ENCODE results near the gene PATE2. TPM values are rescaled to one million over a fixed set of nuclear protein-coding genes. Genes with fewer than 3 reads are reported as not detected.

Gene PATE2
- total RNA-seq (not detected), total RNA-seq (0 reads per million in 2 donors)

- H3K27ac Mint-ChIP-seq = peak within 1 kb of the TSS; percentile 2
- H3K4me3 Mint-ChIP-seq = no peak within 1 kb of the TSS
- H3K27me3 Mint-ChIP-seq = no peaks in the 10 kb centered on the region
- no peaks in the 10 kb centered on the region for H3K9me3 ChIP-seq (ENCODE audit: control insufficient read depth, low read length, poor library complexity, severe bottlenecking)
- H3K4me1 Mint-ChIP-seq = peaks cover 7% of the 10 kb centered on the region
- H3K36me3 Mint-ChIP-seq (ENCODE audit: low read depth) = peaks cover 4% of the 10 kb centered on the region
- DNase-seq = no peak
- ATAC-seq = no peak
These were observed at the start of gene PATE2 for GRCh38 chr11:125778728-125779127. Gene PATE2 (minus strand): TSS chr11:125778828. CDS start chr11:125778773, 55 bp downstream.

GRCh38 chr11:125807909-125808308, 29.3 kb upstream of the PATE2 start:
- DNase-seq = no peak
- no peaks in the 10 kb centered on the region for H3K27me3 Mint-ChIP-seq
- peaks cover 3% of the 10 kb centered on the region for H3K9me3 ChIP-seq (ENCODE audit: control insufficient read depth, low read length, poor library complexity, severe bottlenecking)
- no peak overlapping the region for H3K27ac Mint-ChIP-seq
- H3K4me3 Mint-ChIP-seq = no peak overlapping the region
- no peaks in the 10 kb centered on the region for H3K4me1 Mint-ChIP-seq
- H3K36me3 Mint-ChIP-seq (ENCODE audit: low read depth) = no peaks in the 10 kb centered on the region
- no peak for ATAC-seq

DNA sequence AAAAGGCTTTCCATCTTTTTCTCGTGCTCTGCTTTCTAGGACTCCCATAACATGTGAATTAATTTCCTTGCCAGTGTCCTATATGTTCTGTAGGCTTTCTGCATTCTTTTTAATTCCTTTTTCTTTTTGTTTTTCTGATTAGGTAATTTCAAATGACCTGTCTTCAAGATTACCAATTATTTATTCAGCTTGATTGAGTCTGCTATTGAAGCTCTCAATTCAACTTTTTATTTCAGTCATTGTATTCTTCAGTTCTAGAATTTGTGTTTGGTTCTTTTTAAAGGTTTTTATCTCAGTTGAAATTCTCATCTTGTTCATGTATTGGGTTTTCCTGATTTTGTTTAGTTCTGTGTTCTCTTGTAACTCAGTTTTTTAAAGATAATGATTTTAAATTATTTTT, 23.8 kb upstream of the PATE2 start:
- Mint-ChIP-seq H3K4me1 (no peaks in the 10 kb centered on the region), H3K4me3 (no peak overlapping the region), H3K27ac (no peak overlapping the region), H3K36me3 (ENCODE audit: low read depth) (peaks cover 2% of the 10 kb centered on the region), H3K27me3 (no peaks in the 10 kb centered on the region)
- ATAC-seq (no peak), DNase-seq (no peak)
- peaks cover 2% of the 10 kb centered on the region for H3K9me3 ChIP-seq (ENCODE audit: control insufficient read depth, low read length, poor library complexity, severe bottlenecking)

DNA sequence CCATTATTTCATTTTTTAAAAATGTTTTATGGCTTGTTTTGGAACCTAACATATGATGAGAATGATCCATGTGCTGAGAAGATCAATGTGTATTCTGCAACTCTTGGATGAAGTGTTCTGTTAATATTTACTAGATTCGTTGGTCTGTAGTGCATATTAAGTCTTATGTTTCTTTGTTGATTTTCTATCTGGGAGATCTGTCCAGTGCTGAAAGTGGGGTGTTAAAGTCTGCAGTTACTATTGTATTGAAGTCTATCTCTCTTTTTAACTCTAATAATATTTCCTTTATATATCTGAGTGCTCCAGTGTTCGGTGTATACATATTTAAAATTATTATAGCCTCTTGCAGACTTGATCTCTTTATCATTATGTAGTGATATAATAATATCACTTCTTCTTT, 21.2 kb upstream of the PATE2 start:
- no peak for ATAC-seq
- peaks cover 2% of the 10 kb centered on the region for H3K9me3 ChIP-seq (ENCODE audit: control insufficient read depth, low read length, poor library complexity, severe bottlenecking)
- Mint-ChIP-seq H3K27ac (no peak overlapping the region), H3K36me3 (ENCODE audit: low read depth) (peaks cover 2% of the 10 kb centered on the region), H3K4me1 (no peaks in the 10 kb centered on the region), H3K27me3 (no peaks in the 10 kb centered on the region), H3K4me3 (no peak overlapping the region)
- DNase-seq = no peak

DNA sequence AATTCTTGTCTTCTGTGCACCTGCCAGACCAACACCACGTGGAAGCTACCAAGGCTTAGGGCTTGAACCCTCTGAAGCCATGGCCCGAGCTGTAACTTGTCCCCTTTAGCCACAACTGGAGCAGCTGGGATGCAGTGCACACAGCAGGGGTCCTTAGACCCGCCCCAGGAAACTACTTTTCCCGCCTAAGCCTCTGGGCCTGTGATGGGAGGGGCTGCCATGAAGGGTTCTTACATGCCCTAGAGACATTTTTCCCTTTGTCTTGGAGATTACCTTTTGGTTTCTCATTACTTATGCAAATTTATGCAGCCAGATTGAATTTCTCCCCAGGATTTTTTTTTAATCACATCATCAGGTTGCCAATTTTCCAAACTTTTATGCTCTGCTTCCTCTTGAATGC, 19.0 kb upstream of the PATE2 start:
- no peak overlapping the region for H3K27ac Mint-ChIP-seq
- ATAC-seq = no peak

DNA sequence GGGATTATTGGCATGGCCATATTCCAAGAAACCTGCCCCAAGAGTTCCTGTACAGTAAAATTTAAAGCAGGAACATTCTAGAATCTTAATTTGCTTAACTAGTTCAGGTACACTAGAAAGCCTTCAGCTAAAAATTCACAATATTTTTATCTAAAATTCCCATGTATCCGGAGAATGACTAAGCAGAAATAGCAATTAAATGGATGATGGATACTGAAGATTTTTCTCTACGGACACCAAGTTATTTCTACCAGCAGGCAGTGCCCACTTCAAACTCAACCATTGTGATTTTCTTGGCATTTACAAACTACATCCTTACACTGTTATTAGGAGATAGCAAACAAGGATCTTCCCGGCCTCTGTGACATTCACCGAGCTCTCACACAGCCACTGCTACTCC, 12.2 kb upstream of the PATE2 start:
- Mint-ChIP-seq H3K36me3 (ENCODE audit: low read depth) (no peaks in the 10 kb centered on the region), H3K4me3 (no peak overlapping the region), H3K27me3 (no peaks in the 10 kb centered on the region), H3K4me1 (peaks cover 3% of the 10 kb centered on the region), H3K27ac (no peak overlapping the region)
- ATAC-seq = no peak
- DNase-seq = no peak
- peaks cover 3% of the 10 kb centered on the region for H3K9me3 ChIP-seq (ENCODE audit: control insufficient read depth, low read length, poor library complexity, severe bottlenecking)

More for the DNA sequence above, 19.0 kb upstream of the PATE2 start:
- no peaks in the 10 kb centered on the region for H3K4me1 Mint-ChIP-seq
- no peak for DNase-seq
- H3K9me3 ChIP-seq (ENCODE audit: control insufficient read depth, low read length, poor library complexity, severe bottlenecking) = peaks cover 2% of the 10 kb centered on the region
- H3K4me3 Mint-ChIP-seq = no peak overlapping the region
- peaks cover 2% of the 10 kb centered on the region for H3K36me3 Mint-ChIP-seq (ENCODE audit: low read depth)
- no peaks in the 10 kb centered on the region for H3K27me3 Mint-ChIP-seq

GRCh38 chr11:125787827-125788226, 9.2 kb upstream of the PATE2 start, which contains the start of gene PATE3:
Gene PATE3 (plus strand): TSS chr11:125788127. CDS start chr11:125788152, 25 bp downstream.
- H3K27ac Mint-ChIP-seq = no peak within 1 kb of the TSS
- no peaks in the 10 kb centered on the region for H3K36me3 Mint-ChIP-seq (ENCODE audit: low read depth)

DNA sequence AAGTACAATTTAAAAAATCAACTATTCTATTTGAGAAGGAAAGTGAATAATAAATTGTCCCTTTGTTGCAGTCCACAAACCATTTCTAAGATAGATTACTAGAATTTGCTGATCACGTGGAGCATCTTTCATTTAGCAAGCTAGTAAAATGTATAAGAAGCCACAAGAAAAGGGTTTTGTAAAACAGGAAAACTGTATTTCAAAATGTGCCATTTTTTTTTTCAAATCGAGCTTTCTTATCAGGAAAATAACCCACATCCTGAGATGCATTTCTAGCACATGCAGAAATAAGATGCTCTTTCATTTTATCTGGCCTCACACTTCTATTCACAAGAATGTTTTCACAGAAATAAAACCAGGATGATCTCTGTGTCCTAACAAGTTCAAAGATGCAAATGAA, 6.0 kb upstream of the PATE2 start:
- ATAC-seq (peak; percentile 44), DNase-seq (no peak)
- no peaks in the 10 kb centered on the region for H3K27me3 Mint-ChIP-seq
- no peak overlapping the region for H3K4me3 Mint-ChIP-seq
- no peaks in the 10 kb centered on the region for H3K36me3 Mint-ChIP-seq (ENCODE audit: low read depth)
- H3K27ac Mint-ChIP-seq = no peak overlapping the region
- H3K4me1 Mint-ChIP-seq = peaks cover 8% of the 10 kb centered on the region
- no peaks in the 10 kb centered on the region for H3K9me3 ChIP-seq (ENCODE audit: control insufficient read depth, low read length, poor library complexity, severe bottlenecking)

More at GRCh38 chr11:125787827-125788226, 9.2 kb upstream of the PATE2 start, which contains the start of gene PATE3:
- DNase-seq (no peak), ATAC-seq (no peak)
- Mint-ChIP-seq H3K27me3 (no peaks in the 10 kb centered on the region), H3K4me3 (no peak within 1 kb of the TSS), H3K4me1 (peaks cover 8% of the 10 kb centered on the region)
- H3K9me3 ChIP-seq (ENCODE audit: control insufficient read depth, low read length, poor library complexity, severe bottlenecking) = peaks cover 3% of the 10 kb centered on the region

DNA sequence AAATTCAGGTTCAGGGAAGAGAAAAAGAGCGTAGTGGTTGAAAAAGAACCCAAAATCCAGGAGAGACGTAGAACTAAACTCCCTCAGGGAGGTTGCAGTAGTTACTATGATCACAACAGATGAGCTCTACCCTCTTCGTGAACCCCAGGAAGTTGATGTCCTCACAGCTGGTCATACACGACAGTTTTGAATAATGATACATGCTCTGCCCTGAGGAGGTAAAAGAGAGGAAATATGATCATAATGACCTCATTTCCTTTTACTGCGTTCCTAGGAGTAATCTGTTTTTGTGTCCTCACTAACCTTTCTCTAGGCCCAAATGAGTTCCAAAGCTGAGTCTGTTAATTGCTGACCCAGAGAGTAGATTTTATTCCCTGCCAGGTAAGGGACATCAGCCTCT, 1.3 kb downstream of the PATE2 start:
- H3K27ac Mint-ChIP-seq = no peak overlapping the region
- ATAC-seq (peak; percentile 46), DNase-seq (no peak)
- H3K36me3 Mint-ChIP-seq (ENCODE audit: low read depth) = peaks cover 4% of the 10 kb centered on the region
- H3K4me1 Mint-ChIP-seq = peaks cover 11% of the 10 kb centered on the region
- no peaks in the 10 kb centered on the region for H3K9me3 ChIP-seq (ENCODE audit: control insufficient read depth, low read length, poor library complexity, severe bottlenecking)
- H3K4me3 Mint-ChIP-seq = no peak overlapping the region
- H3K27me3 Mint-ChIP-seq = no peaks in the 10 kb centered on the region

GRCh38 chr11:125773516-125773915, 5.1 kb downstream of the PATE2 start:
- ATAC-seq (no peak), DNase-seq (no peak)
- Mint-ChIP-seq H3K4me1 (peaks cover 12% of the 10 kb centered on the region), H3K27ac (no peak overlapping the region), H3K4me3 (no peak overlapping the region), H3K36me3 (ENCODE audit: low read depth) (peaks cover 4% of the 10 kb centered on the region), H3K27me3 (peaks cover 6% of the 10 kb centered on the region)
- no peaks in the 10 kb centered on the region for H3K9me3 ChIP-seq (ENCODE audit: control insufficient read depth, low read length, poor library complexity, severe bottlenecking)

- Mint-ChIP-seq H3K36me3 (ENCODE audit: low read depth) (peaks cover 4% of the 10 kb centered on the region), H3K27me3 (peaks cover 6% of the 10 kb centered on the region), H3K4me1 (peaks cover 12% of the 10 kb centered on the region), H3K27ac (no peak overlapping the region), H3K4me3 (no peak overlapping the region)
- DNase-seq (no peak), ATAC-seq (no peak)
- H3K9me3 ChIP-seq (ENCODE audit: control insufficient read depth, low read length, poor library complexity, severe bottlenecking) = no peaks in the 10 kb centered on the region
These were observed 5.7 kb downstream of the PATE2 start for GRCh38 chr11:125772834-125773505.

GRCh38 chr11:125770583-125770982, 8.0 kb downstream of the PATE2 start:
- ATAC-seq (no peak), DNase-seq (no peak)
- Mint-ChIP-seq H3K4me3 (no peak overlapping the region), H3K4me1 (peaks cover 27% of the 10 kb centered on the region), H3K27me3 (peaks cover 6% of the 10 kb centered on the region), H3K27ac (no peak overlapping the region), H3K36me3 (ENCODE audit: low read depth) (no peaks in the 10 kb centered on the region)
- H3K9me3 ChIP-seq (ENCODE audit: control insufficient read depth, low read length, poor library complexity, severe bottlenecking) = no peaks in the 10 kb centered on the region

- Mint-ChIP-seq H3K27me3 (peaks cover 6% of the 10 kb centered on the region), H3K36me3 (ENCODE audit: low read depth) (no peaks in the 10 kb centered on the region)
- no peaks in the 10 kb centered on the region for H3K9me3 ChIP-seq (ENCODE audit: control insufficient read depth, low read length, poor library complexity, severe bottlenecking)
These were observed 10.1 kb downstream of the PATE2 start for GRCh38 chr11:125768336-125769046.

More at GRCh38 chr11:125768336-125769046, 10.1 kb downstream of the PATE2 start:
- Mint-ChIP-seq H3K27ac (peak overlapping the region; percentile 89), H3K4me3 (peak overlapping the region; percentile 26), H3K4me1 (peaks cover 39% of the 10 kb centered on the region)
- DNase-seq = no peak
- ATAC-seq = peak; percentile 76
